ENCODE results near the gene CUZD1.
"Not testable (repeated sequence)": the region's sequence is repeated elsewhere in the genome, so short reads cannot be mapped to it uniquely, and the experiment has no call there.

CUZD1 gene

GRCh38 chr10:122875843-122876466 is 30.3 kb upstream of the CUZD1 start:
- ATAC-seq (ENCODE audit: low read depth): no peak
- TF ChIP-seq CTCF (IDR thresholded peaks at IDR 0.05; ENCODE audit: poor library complexity, severe bottlenecking): no peak
- H3K27me3 ChIP-seq (ENCODE audit: insufficient read depth, poor library complexity, severe bottlenecking): no peaks in the 10 kb centered on the region
- H3K4me1 ChIP-seq (ENCODE audit: insufficient read depth, poor library complexity, severe bottlenecking): peaks cover 17% of the 10 kb centered on the region
- no peak overlapping the region for H3K27ac ChIP-seq (ENCODE audit: poor library complexity, severe bottlenecking)
- DNase-seq (ENCODE audit: low spot score): no peak
- peaks cover 47% of the 10 kb centered on the region for H3K36me3 ChIP-seq (ENCODE audit: low read depth)
- no peaks in the 10 kb centered on the region for H3K9me3 ChIP-seq (ENCODE audit: severe bottlenecking)
- no peak overlapping the region for H3K4me3 ChIP-seq (ENCODE audit: severe bottlenecking)

GRCh38 chr10:122871947-122872346 is 26.3 kb upstream of the CUZD1 start:
- DNase-seq (ENCODE audit: low spot score); H3K9me3 ChIP-seq (ENCODE audit: severe bottlenecking); H3K4me3 ChIP-seq (ENCODE audit: severe bottlenecking); ATAC-seq (ENCODE audit: low read depth); H3K27ac ChIP-seq (ENCODE audit: poor library complexity, severe bottlenecking); H3K27me3 ChIP-seq (ENCODE audit: insufficient read depth, poor library complexity, severe bottlenecking); H3K4me1 ChIP-seq (ENCODE audit: insufficient read depth, poor library complexity, severe bottlenecking): not testable (repeated sequence)
- peaks cover 28% of the 10 kb centered on the region for H3K36me3 ChIP-seq (ENCODE audit: low read depth)

GRCh38 chr10:122868768-122869167 is 23.1 kb upstream of the CUZD1 start:
- not testable (repeated sequence) for ATAC-seq (ENCODE audit: low read depth); H3K4me3 ChIP-seq (ENCODE audit: severe bottlenecking); DNase-seq (ENCODE audit: low spot score); H3K27me3 ChIP-seq (ENCODE audit: insufficient read depth, poor library complexity, severe bottlenecking); H3K9me3 ChIP-seq (ENCODE audit: severe bottlenecking); H3K27ac ChIP-seq (ENCODE audit: poor library complexity, severe bottlenecking)
- Histone ChIP-seq H3K36me3 (ENCODE audit: low read depth) (peaks cover 14% of the 10 kb centered on the region), H3K4me1 (ENCODE audit: insufficient read depth, poor library complexity, severe bottlenecking) (peaks cover 29% of the 10 kb centered on the region)

- not testable (repeated sequence) for H3K4me3 ChIP-seq (ENCODE audit: severe bottlenecking); ATAC-seq (ENCODE audit: low read depth); DNase-seq (ENCODE audit: low spot score); H3K27me3 ChIP-seq (ENCODE audit: insufficient read depth, poor library complexity, severe bottlenecking); H3K9me3 ChIP-seq (ENCODE audit: severe bottlenecking)
- Histone ChIP-seq H3K27ac (ENCODE audit: poor library complexity, severe bottlenecking) (peak overlapping the region; percentile 91), H3K4me1 (ENCODE audit: insufficient read depth, poor library complexity, severe bottlenecking) (peaks cover 46% of the 10 kb centered on the region), H3K36me3 (ENCODE audit: low read depth) (peaks cover 16% of the 10 kb centered on the region; the same call in 1 of the 2 replicates)
Observed at GRCh38 chr10:122866757-122867482, 21.3 kb upstream of the CUZD1 start.

GRCh38 chr10:122864901-122865300 is 19.2 kb upstream of the CUZD1 start:
- Histone ChIP-seq H3K4me3 (ENCODE audit: severe bottlenecking) (no peak overlapping the region), H3K27ac (ENCODE audit: poor library complexity, severe bottlenecking) (peak overlapping the region; percentile 91), H3K4me1 (ENCODE audit: insufficient read depth, poor library complexity, severe bottlenecking) (peaks cover 62% of the 10 kb centered on the region), H3K36me3 (ENCODE audit: low read depth) (peaks cover 16% of the 10 kb centered on the region; the same call in 1 of the 2 replicates), H3K9me3 (ENCODE audit: severe bottlenecking) (no peaks in the 10 kb centered on the region), H3K27me3 (ENCODE audit: insufficient read depth, poor library complexity, severe bottlenecking) (no peaks in the 10 kb centered on the region)
- ATAC-seq (ENCODE audit: low read depth): peak; percentile 76
- DNase-seq (ENCODE audit: low spot score): no peak
- TF ChIP-seq CTCF (IDR thresholded peaks at IDR 0.05; ENCODE audit: poor library complexity, severe bottlenecking): no peak

GRCh38 chr10:122864194-122864592 is 18.5 kb upstream of the CUZD1 start:
- Histone ChIP-seq H3K4me3 (ENCODE audit: severe bottlenecking) (no peak overlapping the region), H3K36me3 (ENCODE audit: low read depth) (peaks cover 16% of the 10 kb centered on the region; the same call in 1 of the 2 replicates), H3K4me1 (ENCODE audit: insufficient read depth, poor library complexity, severe bottlenecking) (peaks cover 62% of the 10 kb centered on the region), H3K27me3 (ENCODE audit: insufficient read depth, poor library complexity, severe bottlenecking) (no peaks in the 10 kb centered on the region), H3K27ac (ENCODE audit: poor library complexity, severe bottlenecking) (peak overlapping the region; percentile 91), H3K9me3 (ENCODE audit: severe bottlenecking) (no peaks in the 10 kb centered on the region)
- ATAC-seq (ENCODE audit: low read depth): no peak
- DNase-seq (ENCODE audit: low spot score): no peak
- no peak for TF ChIP-seq CTCF (IDR thresholded peaks at IDR 0.05; ENCODE audit: poor library complexity, severe bottlenecking)

Data from RWPE2 (cell line).